Activated CD4-positive, alpha-beta T cell treated with anti-CD3 and anti-CD28 coated beads, Interleukin-2, amount 50 U/mL, for 4 hours (primary cell): ENCODE results near the gene PRAC1.
A peak's percentile ranks its signal among the peaks of the same experiment; 100 is the strongest.

Experiments
- DNase-seq, 2 experiments: peaks; one replicate each; pipeline ENCODE4 v3.0.0-alpha.2; 2020

The PRAC1 gene

GRCh38 chr17:48692049-48692448, 30.3 kb downstream of the PRAC1 start:
- no peak for DNase-seq

DNA sequence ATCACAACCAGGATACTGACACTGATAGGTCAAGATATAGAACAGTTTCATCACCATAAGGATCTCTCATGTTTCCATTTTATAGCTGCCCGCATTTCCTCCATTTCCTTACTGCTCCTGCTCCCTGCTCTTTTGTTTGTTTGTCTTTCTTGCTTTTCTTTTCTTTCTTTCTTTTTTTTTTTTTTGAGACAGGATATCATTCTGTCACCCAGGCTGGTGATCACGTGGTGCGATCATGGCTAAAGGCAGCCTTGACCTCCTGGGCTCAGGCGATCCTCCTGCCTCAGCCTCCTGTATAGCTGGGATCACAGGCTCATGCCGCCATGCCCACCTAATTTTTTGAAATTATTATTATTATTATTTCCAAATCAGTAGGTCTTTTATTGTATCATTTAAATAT, 31.7 kb downstream of the PRAC1 start:
- DNase-seq: no peak

GRCh38 chr17:48681609-48682008, 40.7 kb downstream of the PRAC1 start:
- DNase-seq: no peak

DNA sequence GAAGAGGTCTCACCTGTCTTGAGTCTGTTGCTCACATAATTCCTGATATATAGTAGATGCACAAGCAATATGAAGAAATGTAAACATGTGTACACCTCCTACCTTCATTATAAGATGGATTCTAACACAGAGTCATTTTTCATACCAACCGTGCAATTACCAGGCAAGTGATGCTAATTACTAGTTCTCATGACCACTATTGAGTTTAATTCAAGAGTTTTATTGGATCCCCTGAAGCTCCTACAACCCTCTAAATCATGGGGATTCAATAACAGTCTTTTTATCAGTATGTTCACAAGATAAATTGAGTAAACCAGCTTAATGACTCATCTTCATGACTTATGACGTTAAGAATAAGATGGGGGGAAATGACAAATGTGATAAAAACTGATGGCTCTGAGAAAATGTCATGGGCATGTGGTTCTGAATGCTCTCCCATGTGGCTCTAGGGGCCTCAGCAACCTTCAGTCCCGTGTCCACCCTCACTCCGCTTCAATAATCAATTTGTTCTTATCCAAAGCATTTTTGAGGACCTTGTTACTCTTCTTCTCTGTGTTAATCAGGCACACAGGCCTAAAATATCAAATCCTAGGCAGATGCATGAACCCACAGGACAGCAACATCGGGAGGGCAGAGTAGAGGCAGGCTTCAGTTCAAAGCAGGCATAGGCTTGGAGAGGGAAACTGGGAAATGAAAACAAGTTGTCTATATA, 42.8 kb downstream of the PRAC1 start:
- DNase-seq: no peak

GRCh38 chr17:48678141-48678971, 44.0 kb downstream of the PRAC1 start:
- DNase-seq: peak; percentile 56 to 57

- DNase-seq: no peak
Observed at GRCh38 chr17:48676963-48677558, 45.3 kb downstream of the PRAC1 start.

- no peak for DNase-seq
Observed at GRCh38 chr17:48672340-48672739, 50.0 kb downstream of the PRAC1 start.
